ENCODE results near the gene DDAH2. TPM values are rescaled to one million over a fixed set of nuclear protein-coding genes. Genes with fewer than 3 reads are reported as not detected.

DDAH2 gene
- total RNA-seq, 2 donors from 2014 or later: 6.7 to 42.6 TPM

- ATAC-seq (peak in 1 of 2 donors; percentile 45), DNase-seq (ENCODE audit: low spot score in 2 of 2) (no peak)
- no peaks in the 10 kb centered on the region for H3K9me3 Mint-ChIP-seq
- peaks cover 6 to 7% of the 10 kb centered on the region in 2 donors for H3K36me3 Mint-ChIP-seq
- H3K27ac Mint-ChIP-seq: peak overlapping the region in 1 of 2 donors; percentile 82
Measured at GRCh38 chr6:31725502-31726350, 3.4 kb downstream of the DDAH2 start.

- no peak for DNase-seq (ENCODE audit: low spot score in 2 of 2)
- no peaks in the 10 kb centered on the region for H3K36me3 Mint-ChIP-seq
- no peak for ATAC-seq
- H3K27ac Mint-ChIP-seq: no peak overlapping the region
- no peaks in the 10 kb centered on the region for H3K9me3 Mint-ChIP-seq
Measured at GRCh38 chr6:31723980-31724691, 5.0 kb downstream of the DDAH2 start.

- H3K27ac Mint-ChIP-seq: peak within 1 kb of the TSS in 1 of 2 donors; percentile 12
- ATAC-seq: no peak
- DNase-seq (ENCODE audit: low spot score in 2 of 2): no peak
- H3K9me3 Mint-ChIP-seq: no peaks in the 10 kb centered on the region
- no peaks in the 10 kb centered on the region for H3K36me3 Mint-ChIP-seq
Measured at GRCh38 chr6:31723245-31723979, 5.7 kb downstream of the DDAH2 start, which contains the start of gene MPIG6B. MPIG6B (plus strand) TSS chr6:31723373; CDS start chr6:31723384, 11 bp downstream.

GRCh38 chr6:31722173-31722572 is 6.9 kb downstream of the DDAH2 start:
- Mint-ChIP-seq H3K36me3 (no peaks in the 10 kb centered on the region), H3K27ac (no peak overlapping the region), H3K9me3 (no peaks in the 10 kb centered on the region)
- ATAC-seq (no peak), DNase-seq (ENCODE audit: low spot score in 2 of 2) (no peak)

GRCh38 chr6:31721351-31722020 is 7.6 kb downstream of the DDAH2 start, which contains the start of gene LY6G6C:
LY6G6C (minus strand) TSS chr6:31721746; CDS start chr6:31721679, 67 bp downstream.
- DNase-seq (ENCODE audit: low spot score in 2 of 2) (no peak), ATAC-seq (no peak)
- H3K36me3 Mint-ChIP-seq: no peaks in the 10 kb centered on the region
- H3K27ac Mint-ChIP-seq: peak within 1 kb of the TSS; percentile 2 to 63
- H3K9me3 Mint-ChIP-seq: no peaks in the 10 kb centered on the region

- Mint-ChIP-seq H3K36me3 (no peaks in the 10 kb centered on the region), H3K9me3 (no peaks in the 10 kb centered on the region), H3K27ac (no peak overlapping the region)
- ATAC-seq (no peak), DNase-seq (ENCODE audit: low spot score in 2 of 2) (no peak)
Measured at GRCh38 chr6:31720196-31720770, 8.8 kb downstream of the DDAH2 start.

- H3K27ac Mint-ChIP-seq: peak overlapping the region in 1 of 2 donors; percentile 18
- no peak for DNase-seq (ENCODE audit: low spot score in 2 of 2)
- H3K36me3 Mint-ChIP-seq: no peaks in the 10 kb centered on the region
- ATAC-seq: no peak
- no peaks in the 10 kb centered on the region for H3K9me3 Mint-ChIP-seq
Measured at GRCh38 chr6:31719001-31719400, 10.1 kb downstream of the DDAH2 start.

GRCh38 chr6:31718265-31718664 is 10.8 kb downstream of the DDAH2 start:
- Mint-ChIP-seq H3K27ac (peak overlapping the region in 1 of 2 donors; percentile 18), H3K9me3 (no peaks in the 10 kb centered on the region), H3K36me3 (no peaks in the 10 kb centered on the region)
- no peak for DNase-seq (ENCODE audit: low spot score in 2 of 2)
- ATAC-seq: no peak

- DNase-seq (ENCODE audit: low spot score in 2 of 2) (no peak), ATAC-seq (no peak)
- peak overlapping the region in 1 of 2 donors; percentile 75 for H3K27ac Mint-ChIP-seq
- H3K36me3 Mint-ChIP-seq: no peaks in the 10 kb centered on the region
- H3K9me3 Mint-ChIP-seq: no peaks in the 10 kb centered on the region
Measured at GRCh38 chr6:31717499-31718222, 11.4 kb downstream of the DDAH2 start.

- ATAC-seq (no peak), DNase-seq (ENCODE audit: low spot score in 2 of 2) (no peak)
- Mint-ChIP-seq H3K9me3 (no peaks in the 10 kb centered on the region), H3K36me3 (no peaks in the 10 kb centered on the region), H3K27ac (peak within 1 kb of the TSS in 1 of 2 donors; percentile 26)
Measured at GRCh38 chr6:31715022-31715958, 13.8 kb downstream of the DDAH2 start, which contains the start of gene LY6G6D. LY6G6D (plus strand) TSS chr6:31715348; CDS start chr6:31715356, 8 bp downstream.

GRCh38 chr6:31713991-31714684 is 15.0 kb downstream of the DDAH2 start:
- Mint-ChIP-seq H3K9me3 (no peaks in the 10 kb centered on the region), H3K27ac (peak overlapping the region in 1 of 2 donors; percentile 26), H3K36me3 (no peaks in the 10 kb centered on the region)
- no peak for DNase-seq (ENCODE audit: low spot score in 2 of 2)
- ATAC-seq: no peak

GRCh38 chr6:31713465-31713864 is 15.6 kb downstream of the DDAH2 start:
- no peak for ATAC-seq
- Mint-ChIP-seq H3K9me3 (no peaks in the 10 kb centered on the region), H3K27ac (no peak overlapping the region), H3K36me3 (no peaks in the 10 kb centered on the region)
- no peak for DNase-seq (ENCODE audit: low spot score in 2 of 2)

GRCh38 chr6:31712296-31712695 is 16.8 kb downstream of the DDAH2 start:
- no peak for DNase-seq (ENCODE audit: low spot score in 2 of 2)
- no peaks in the 10 kb centered on the region for H3K36me3 Mint-ChIP-seq
- no peak overlapping the region for H3K27ac Mint-ChIP-seq
- H3K9me3 Mint-ChIP-seq: no peaks in the 10 kb centered on the region
- ATAC-seq: peak in 1 of 2 donors; percentile 45

GRCh38 chr6:31711233-31711632 is 17.9 kb downstream of the DDAH2 start:
- H3K27ac Mint-ChIP-seq: peak overlapping the region; percentile 19 to 80
- no peaks in the 10 kb centered on the region for H3K9me3 Mint-ChIP-seq
- no peaks in the 10 kb centered on the region for H3K36me3 Mint-ChIP-seq
- ATAC-seq (peak in 1 of 2 donors; percentile 9), DNase-seq (ENCODE audit: low spot score in 2 of 2) (no peak)
